Rectal smooth muscle tissue (tissue), 1 donor: ENCODE data around the gene ARHGDIA.
"Not testable (repeated sequence)": the region's sequence is repeated elsewhere in the genome, so short reads cannot be mapped to it uniquely, and the experiment has no call there.

Experiments used
- H3K27ac ChIP-seq: one replicate; pipeline ENCODE4 v1.7.0; 2013; ENCODE audit warnings: low read depth, low read length, inconsistent platforms
- H3K27me3 ChIP-seq: one replicate; pipeline ENCODE4 v1.7.0; 2013; ENCODE audit warnings: low read length; ENCODE audit not compliant: control insufficient read depth, insufficient read depth
- H3K36me3 ChIP-seq: one replicate; pipeline ENCODE4 v1.7.0; 2013; ENCODE audit warnings: low read length; ENCODE audit not compliant: control insufficient read depth, insufficient read depth
- H3K4me1 ChIP-seq: one replicate; pipeline ENCODE4 v1.7.0; 2013; ENCODE audit warnings: low read length; ENCODE audit not compliant: control insufficient read depth, insufficient read depth
- H3K4me3 ChIP-seq: one replicate; pipeline ENCODE4 v1.7.0; 2013; ENCODE audit warnings: low read length
- H3K9ac ChIP-seq: one replicate; pipeline ENCODE4 v1.7.0; 2013; ENCODE audit warnings: low read length

ARHGDIA gene

GRCh38 chr17:81846743-81847689 is 24.1 kb downstream of the ARHGDIA start:
- no peak overlapping the region for H3K4me3 ChIP-seq
- no peak overlapping the region for H3K9ac ChIP-seq
- H3K36me3 ChIP-seq, result peaks cover 37% of the 10 kb centered on the region
- no peaks in the 10 kb centered on the region for H3K27me3 ChIP-seq
- no peak overlapping the region for H3K27ac ChIP-seq
- H3K4me1 ChIP-seq, result no peaks in the 10 kb centered on the region

- Histone ChIP-seq H3K36me3 (peaks cover 29% of the 10 kb centered on the region), H3K4me3 (no peak overlapping the region), H3K9ac (no peak overlapping the region), H3K4me1 (no peaks in the 10 kb centered on the region), H3K27ac (no peak overlapping the region), H3K27me3 (no peaks in the 10 kb centered on the region)
Measured at GRCh38 chr17:81845881-81846742, 25.0 kb downstream of the ARHGDIA start.

- no peaks in the 10 kb centered on the region for H3K4me1 ChIP-seq
- no peaks in the 10 kb centered on the region for H3K27me3 ChIP-seq
- H3K36me3 ChIP-seq, result peaks cover 29% of the 10 kb centered on the region
- H3K27ac ChIP-seq, result no peak overlapping the region
- no peak overlapping the region for H3K9ac ChIP-seq
- no peak overlapping the region for H3K4me3 ChIP-seq
Measured at GRCh38 chr17:81845361-81845760, 25.8 kb downstream of the ARHGDIA start.

GRCh38 chr17:81844887-81845286 is 26.2 kb downstream of the ARHGDIA start:
- Histone ChIP-seq H3K27me3 (no peaks in the 10 kb centered on the region), H3K27ac (no peak overlapping the region), H3K36me3 (peaks cover 29% of the 10 kb centered on the region), H3K4me3 (no peak overlapping the region), H3K4me1 (no peaks in the 10 kb centered on the region), H3K9ac (no peak overlapping the region)

- Histone ChIP-seq H3K4me1 (no peaks in the 10 kb centered on the region), H3K4me3 (no peak overlapping the region), H3K27me3 (no peaks in the 10 kb centered on the region), H3K9ac (no peak overlapping the region), H3K27ac (no peak overlapping the region), H3K36me3 (peaks cover 29% of the 10 kb centered on the region)
Measured at GRCh38 chr17:81844327-81844851, 26.7 kb downstream of the ARHGDIA start.

- Histone ChIP-seq H3K27me3 (no peaks in the 10 kb centered on the region), H3K9ac (no peak overlapping the region), H3K4me1 (no peaks in the 10 kb centered on the region), H3K36me3 (peaks cover 29% of the 10 kb centered on the region), H3K4me3 (no peak overlapping the region), H3K27ac (no peak overlapping the region)
Measured at GRCh38 chr17:81843713-81844326, 27.3 kb downstream of the ARHGDIA start.

- Histone ChIP-seq H3K27me3 (no peaks in the 10 kb centered on the region), H3K9ac (no peak overlapping the region), H3K27ac (no peak overlapping the region), H3K4me1 (no peaks in the 10 kb centered on the region), H3K36me3 (peaks cover 28% of the 10 kb centered on the region), H3K4me3 (no peak overlapping the region)
Measured at GRCh38 chr17:81842725-81843504, 28.2 kb downstream of the ARHGDIA start.

GRCh38 chr17:81842378-81842724 is 28.8 kb downstream of the ARHGDIA start:
- H3K4me1 ChIP-seq, result no peaks in the 10 kb centered on the region
- H3K4me3 ChIP-seq, result no peak overlapping the region
- H3K36me3 ChIP-seq, result peaks cover 26% of the 10 kb centered on the region
- H3K9ac ChIP-seq, result no peak overlapping the region
- H3K27me3 ChIP-seq, result no peaks in the 10 kb centered on the region
- H3K27ac ChIP-seq, result no peak overlapping the region

GRCh38 chr17:81841866-81842265 is 29.3 kb downstream of the ARHGDIA start:
- Histone ChIP-seq H3K36me3 (peaks cover 24% of the 10 kb centered on the region), H3K27ac (no peak overlapping the region), H3K4me1 (no peaks in the 10 kb centered on the region), H3K27me3 (no peaks in the 10 kb centered on the region), H3K9ac (no peak overlapping the region), H3K4me3 (no peak overlapping the region)

GRCh38 chr17:81840826-81841778 is 30.0 kb downstream of the ARHGDIA start:
- Histone ChIP-seq H3K9ac (no peak overlapping the region), H3K4me1 (no peaks in the 10 kb centered on the region), H3K4me3 (no peak overlapping the region), H3K27me3 (no peaks in the 10 kb centered on the region), H3K27ac (no peak overlapping the region), H3K36me3 (peaks cover 17% of the 10 kb centered on the region)

GRCh38 chr17:81840059-81840458 is 31.1 kb downstream of the ARHGDIA start:
- H3K27me3 ChIP-seq, H3K4me3 ChIP-seq, H3K4me1 ChIP-seq, H3K27ac ChIP-seq, H3K9ac ChIP-seq: not testable (repeated sequence)
- peaks cover 11% of the 10 kb centered on the region for H3K36me3 ChIP-seq
